ENCODE results near the gene ZNF385D. TPM values are rescaled to one million over a fixed set of nuclear protein-coding genes. Genes with fewer than 3 reads are reported as not detected.

The ZNF385D gene
- total RNA-seq, 1 experiment from 2014 or later: 0.28 TPM

- H3K9me3 ChIP-seq (ENCODE audit: insufficient read depth, low read depth): no peaks in the 10 kb centered on the region
- no peak overlapping the region for H3K27ac ChIP-seq
- H3K4me2 ChIP-seq: no peak overlapping the region
- POLR2A ChIA-PET (ENCODE audit: unreplicated experiment): interaction anchor here (0.6 kb wide), 1 partner anchor 471 kb away, joined by 4 read pairs; no protein-coding TSS in a partner anchor
- H3K27me3 ChIP-seq (ENCODE audit: insufficient read depth, low read depth): no peaks in the 10 kb centered on the region
- no peaks in the 10 kb centered on the region for H3K4me1 ChIP-seq (replicated peaks; ENCODE audit: insufficient read depth)
- no peaks in the 10 kb centered on the region for H4K20me1 ChIP-seq (ENCODE audit: insufficient read depth)
- H3F3A ChIP-seq (ENCODE audit: insufficient read depth, low read depth): no peaks in the 10 kb centered on the region
- no peak overlapping the region for H3K4me3 ChIP-seq
- no peaks in the 10 kb centered on the region for H3K79me2 ChIP-seq (ENCODE audit: low read depth)
- H2AFZ ChIP-seq: no peak overlapping the region
- no peak for TF ChIP-seq CTCF (conservative IDR thresholded peaks at IDR 0.05)
- intact Hi-C loops (cut with micrococcal nuclease; ENCODE audit: unreplicated experiment): no loop called here
- no peaks in the 10 kb centered on the region for H3K36me3 ChIP-seq (ENCODE audit: low read depth)
- CTCF ChIA-PET: no interaction called here
- no peaks in the 10 kb centered on the region for H3K9me2 ChIP-seq (ENCODE audit: insufficient read depth)
- BruUV-seq (replicated peaks): no TSS peak
- no peak for DNase-seq
These were observed 226.9 kb downstream of the ZNF385D start for GRCh38 chr3:21524133-21524532.

- H3K4me2 ChIP-seq: no peak overlapping the region
- H3K27me3 ChIP-seq (ENCODE audit: insufficient read depth, low read depth): no peaks in the 10 kb centered on the region
- TF ChIP-seq CTCF (conservative IDR thresholded peaks at IDR 0.05) (no peak), EZH2 (IDR thresholded peaks at IDR 0.05; ENCODE audit: low read depth) (no peak)
- BruUV-seq (replicated peaks): no TSS peak
- H3K27ac ChIP-seq: no peak overlapping the region
- intact Hi-C loops (cut with micrococcal nuclease; ENCODE audit: unreplicated experiment): no loop called here
- H3K4me1 ChIP-seq (replicated peaks; ENCODE audit: insufficient read depth): no peaks in the 10 kb centered on the region
- DNase-seq: no peak
- CTCF ChIA-PET: no interaction called here
- no peak overlapping the region for H2AFZ ChIP-seq
- no peaks in the 10 kb centered on the region for H3K36me3 ChIP-seq (ENCODE audit: low read depth)
- POLR2A ChIA-PET (ENCODE audit: unreplicated experiment): no interaction called here
- no peaks in the 10 kb centered on the region for H3K79me2 ChIP-seq (ENCODE audit: low read depth)
- no peak overlapping the region for H3K4me3 ChIP-seq
- no peaks in the 10 kb centered on the region for H3K9me3 ChIP-seq (ENCODE audit: insufficient read depth, low read depth)
- H4K20me1 ChIP-seq (ENCODE audit: insufficient read depth): no peaks in the 10 kb centered on the region
- H3K9me2 ChIP-seq (ENCODE audit: insufficient read depth): no peaks in the 10 kb centered on the region
- no peaks in the 10 kb centered on the region for H3F3A ChIP-seq (ENCODE audit: insufficient read depth, low read depth)
These were observed 230.7 kb downstream of the ZNF385D start for GRCh38 chr3:21520106-21520963.

GRCh38 chr3:21517184-21517583, 233.8 kb downstream of the ZNF385D start:
- CTCF ChIA-PET: no interaction called here

More at GRCh38 chr3:21517184-21517583, 233.8 kb downstream of the ZNF385D start:
- H3F3A ChIP-seq (ENCODE audit: insufficient read depth, low read depth): no peaks in the 10 kb centered on the region
- TF ChIP-seq EZH2 (IDR thresholded peaks at IDR 0.05; ENCODE audit: low read depth) (no peak), CTCF (conservative IDR thresholded peaks at IDR 0.05) (no peak)
- H3K4me2 ChIP-seq: no peak overlapping the region
- no peaks in the 10 kb centered on the region for H3K9me3 ChIP-seq (ENCODE audit: insufficient read depth, low read depth)
- H3K4me3 ChIP-seq: no peak overlapping the region
- no peaks in the 10 kb centered on the region for H3K79me2 ChIP-seq (ENCODE audit: low read depth)
- no peak for DNase-seq
- no peaks in the 10 kb centered on the region for H4K20me1 ChIP-seq (ENCODE audit: insufficient read depth)
- H3K27ac ChIP-seq: no peak overlapping the region
- H3K36me3 ChIP-seq (ENCODE audit: low read depth): no peaks in the 10 kb centered on the region
- H3K27me3 ChIP-seq (ENCODE audit: insufficient read depth, low read depth): no peaks in the 10 kb centered on the region
- no peaks in the 10 kb centered on the region for H3K9me2 ChIP-seq (ENCODE audit: insufficient read depth)
- intact Hi-C loops (cut with micrococcal nuclease; ENCODE audit: unreplicated experiment): no loop called here
- POLR2A ChIA-PET (ENCODE audit: unreplicated experiment): no interaction called here
- H3K4me1 ChIP-seq (replicated peaks; ENCODE audit: insufficient read depth): no peaks in the 10 kb centered on the region
- H2AFZ ChIP-seq: no peak overlapping the region
- no TSS peak for BruUV-seq (replicated peaks)

Measured in PC-9 (cell line).